ENCODE results near the gene TAF8. TPM values are rescaled to one million over a fixed set of nuclear protein-coding genes. Genes with fewer than 3 reads are reported as not detected.

The TAF8 gene
- total RNA-seq, 1 donor from 2014 or later, result 12.6 TPM

- no peaks in the 10 kb centered on the region for H3K27me3 ChIP-seq (ENCODE audit: control insufficient read depth, insufficient read depth, low read length)
- H3K4me3 ChIP-seq (ENCODE audit: low read depth, low read length), result no peak overlapping the region
- DNase-seq (ENCODE audit: low read depth), result no peak
- no peak for TF ChIP-seq CTCF (IDR thresholded peaks at IDR 0.05; ENCODE audit: insufficient read depth, low read length, poor library complexity, severe bottlenecking)
- H3K36me3 ChIP-seq (ENCODE audit: control insufficient read depth, insufficient read depth, low read length), result peaks cover 1% of the 10 kb centered on the region
These were observed 84.8 kb downstream of the TAF8 start for GRCh38 chr6:42135161-42135560.

- Histone ChIP-seq H3K4me3 (ENCODE audit: low read depth, low read length) (no peak overlapping the region), H3K27me3 (ENCODE audit: control insufficient read depth, insufficient read depth, low read length) (no peaks in the 10 kb centered on the region), H3K36me3 (ENCODE audit: control insufficient read depth, insufficient read depth, low read length) (no peaks in the 10 kb centered on the region)
- no peak for TF ChIP-seq CTCF (IDR thresholded peaks at IDR 0.05; ENCODE audit: insufficient read depth, low read length, poor library complexity, severe bottlenecking)
- no peak for DNase-seq (ENCODE audit: low read depth)
These were observed 85.4 kb downstream of the TAF8 start for GRCh38 chr6:42135722-42136121.

- no peaks in the 10 kb centered on the region for H3K36me3 ChIP-seq (ENCODE audit: control insufficient read depth, insufficient read depth, low read length)
- peak; percentile 57 for TF ChIP-seq CTCF (IDR thresholded peaks at IDR 0.05; ENCODE audit: insufficient read depth, low read length, poor library complexity, severe bottlenecking)
- no peak overlapping the region for H3K4me3 ChIP-seq (ENCODE audit: low read depth, low read length)
- no peak for DNase-seq (ENCODE audit: low read depth)
- H3K27me3 ChIP-seq (ENCODE audit: control insufficient read depth, insufficient read depth, low read length), result no peaks in the 10 kb centered on the region
These were observed 86.3 kb downstream of the TAF8 start for GRCh38 chr6:42136508-42137193.

Other genes with a start within 250 kb of the TAF8 start
- gene USP49, start 155.1 kb upstream of the TAF8 start, total RNA-seq, result 1.8 and 2.4 TPM in 2 replicates
- gene MED20, start 129.4 kb upstream of the TAF8 start, total RNA-seq, result 21.5 and 25.0 TPM in 2 replicates
- gene BYSL, start 129.0 kb upstream of the TAF8 start, total RNA-seq, result 16.9 and 22.9 TPM in 2 replicates
- gene CCND3, start 108.7 kb upstream of the TAF8 start, total RNA-seq, result 23.9 and 29.2 TPM in 2 replicates
- gene C6orf132, start 92.1 kb downstream of the TAF8 start, total RNA-seq, result 18.9 and 24.2 TPM in 2 replicates
- gene GUCA1A, start 122.8 kb downstream of the TAF8 start, total RNA-seq, result 0.25 and 0.96 TPM in 2 replicates
- 0.71 TPM in 1 of 2 replicates, not detected in the other for gene GUCA1B, start 144.4 kb downstream of the TAF8 start, total RNA-seq
- 45.1 and 53.1 TPM in 2 replicates for gene MRPS10, start 167.3 kb downstream of the TAF8 start, total RNA-seq